ENCODE measurements around the gene TNS3. TPM values are rescaled to one million over a fixed set of nuclear protein-coding genes. Genes with fewer than 3 reads are reported as not detected.

TNS3 gene
- total and polyA plus RNA-seq, 2 of the 13 experiments (the other 11 are each of a cell fraction or from before 2014, with no cell fraction given): 52.9 to 55.7 TPM

DNA sequence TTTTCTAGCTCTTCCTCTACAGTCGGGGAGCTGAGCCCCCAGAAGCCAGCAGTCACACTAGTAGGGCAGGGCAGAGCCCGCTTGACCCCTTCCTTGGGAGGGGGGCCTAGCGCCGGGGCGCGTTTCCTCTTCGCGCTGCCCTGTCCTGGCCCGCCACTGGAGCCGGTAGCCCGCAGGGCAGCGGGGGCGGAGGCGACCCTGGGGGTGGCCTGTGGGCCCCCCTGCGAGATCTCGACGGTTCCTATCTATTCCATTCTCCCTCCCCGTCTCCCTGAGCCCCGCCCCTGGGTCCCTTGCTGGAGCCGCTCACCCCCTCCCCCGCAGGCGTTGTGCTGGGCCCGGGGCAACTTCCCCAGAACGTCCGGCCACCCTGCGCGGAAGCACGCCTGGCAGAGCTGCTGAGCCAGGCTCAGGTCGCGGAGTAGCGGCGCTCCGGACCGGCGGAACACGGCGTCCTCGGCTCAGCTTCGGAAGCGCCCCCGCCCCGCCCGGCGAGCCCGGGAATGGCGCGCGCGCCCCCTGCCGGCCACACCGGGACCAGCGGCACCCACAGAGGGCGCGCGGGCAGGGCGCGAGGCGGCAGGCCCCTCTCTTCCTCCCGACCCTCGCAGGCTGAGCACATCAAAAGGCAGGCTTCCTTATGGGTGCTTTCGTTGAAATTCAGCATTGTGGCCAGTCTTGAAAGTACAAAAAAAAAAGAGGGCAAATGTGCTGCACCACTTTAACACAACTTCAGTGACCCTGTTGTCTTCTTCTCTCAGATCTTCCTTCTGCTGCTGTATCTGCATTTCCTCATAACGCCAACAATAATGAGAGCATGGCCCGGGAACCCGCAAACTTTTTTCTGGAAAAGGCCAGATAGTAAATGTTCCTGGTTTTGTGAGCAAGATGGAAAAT lies 327.6 kb downstream of the TNS3 start (continued):
- TF ChIP-seq CTCF (CRISPR knock-in tag; IDR thresholded peaks at IDR 0.05) (peak; percentile 74), ATF7 (IDR thresholded peaks at IDR 0.05) (no peak), ATF7 (CRISPR knock-in tag; IDR thresholded peaks at IDR 0.05) (no peak), ZNF574 (CRISPR knock-in tag; IDR thresholded peaks at IDR 0.05) (0 out of 2 replicates have a peak, but pooled peaks have one; percentile 14), ZMYM4 (CRISPR knock-in tag; IDR thresholded peaks at IDR 0.05) (peak; percentile 47; the same call in 1 of the 2 replicates), AHR (CRISPR knock-in tag; IDR thresholded peaks at IDR 0.05) (0 out of 2 replicates have a peak, but pooled peaks have one; percentile 44), ZSCAN22 (CRISPR knock-in tag; IDR thresholded peaks at IDR 0.05) (no peak), ASH2L (IDR thresholded peaks at IDR 0.05; ENCODE audit: insufficient read length, low read depth, low read length) (peak; percentile 27), TFDP1 (CRISPR knock-in tag; IDR thresholded peaks at IDR 0.05; ENCODE audit: borderline replicate concordance) (peak; percentile 57; the same call in 1 of the 2 replicates), MAZ (IDR thresholded peaks at IDR 0.05; ENCODE audit: borderline replicate concordance, low read depth, low read length) (peak; percentile 74; the same call in 1 of the 2 replicates), MAZ (CRISPR knock-in tag; IDR thresholded peaks at IDR 0.05; ENCODE audit: low read depth) (peak; percentile 90), TFDP2 (CRISPR knock-in tag; IDR thresholded peaks at IDR 0.05) (peak; percentile 40; the same call in 1 of the 2 replicates), HNRNPK (IDR thresholded peaks at IDR 0.05; ENCODE audit: low read depth, low read length, poor library complexity, severe bottlenecking) (peak; percentile 54)
- TF ChIP-seq, protein P1, sequence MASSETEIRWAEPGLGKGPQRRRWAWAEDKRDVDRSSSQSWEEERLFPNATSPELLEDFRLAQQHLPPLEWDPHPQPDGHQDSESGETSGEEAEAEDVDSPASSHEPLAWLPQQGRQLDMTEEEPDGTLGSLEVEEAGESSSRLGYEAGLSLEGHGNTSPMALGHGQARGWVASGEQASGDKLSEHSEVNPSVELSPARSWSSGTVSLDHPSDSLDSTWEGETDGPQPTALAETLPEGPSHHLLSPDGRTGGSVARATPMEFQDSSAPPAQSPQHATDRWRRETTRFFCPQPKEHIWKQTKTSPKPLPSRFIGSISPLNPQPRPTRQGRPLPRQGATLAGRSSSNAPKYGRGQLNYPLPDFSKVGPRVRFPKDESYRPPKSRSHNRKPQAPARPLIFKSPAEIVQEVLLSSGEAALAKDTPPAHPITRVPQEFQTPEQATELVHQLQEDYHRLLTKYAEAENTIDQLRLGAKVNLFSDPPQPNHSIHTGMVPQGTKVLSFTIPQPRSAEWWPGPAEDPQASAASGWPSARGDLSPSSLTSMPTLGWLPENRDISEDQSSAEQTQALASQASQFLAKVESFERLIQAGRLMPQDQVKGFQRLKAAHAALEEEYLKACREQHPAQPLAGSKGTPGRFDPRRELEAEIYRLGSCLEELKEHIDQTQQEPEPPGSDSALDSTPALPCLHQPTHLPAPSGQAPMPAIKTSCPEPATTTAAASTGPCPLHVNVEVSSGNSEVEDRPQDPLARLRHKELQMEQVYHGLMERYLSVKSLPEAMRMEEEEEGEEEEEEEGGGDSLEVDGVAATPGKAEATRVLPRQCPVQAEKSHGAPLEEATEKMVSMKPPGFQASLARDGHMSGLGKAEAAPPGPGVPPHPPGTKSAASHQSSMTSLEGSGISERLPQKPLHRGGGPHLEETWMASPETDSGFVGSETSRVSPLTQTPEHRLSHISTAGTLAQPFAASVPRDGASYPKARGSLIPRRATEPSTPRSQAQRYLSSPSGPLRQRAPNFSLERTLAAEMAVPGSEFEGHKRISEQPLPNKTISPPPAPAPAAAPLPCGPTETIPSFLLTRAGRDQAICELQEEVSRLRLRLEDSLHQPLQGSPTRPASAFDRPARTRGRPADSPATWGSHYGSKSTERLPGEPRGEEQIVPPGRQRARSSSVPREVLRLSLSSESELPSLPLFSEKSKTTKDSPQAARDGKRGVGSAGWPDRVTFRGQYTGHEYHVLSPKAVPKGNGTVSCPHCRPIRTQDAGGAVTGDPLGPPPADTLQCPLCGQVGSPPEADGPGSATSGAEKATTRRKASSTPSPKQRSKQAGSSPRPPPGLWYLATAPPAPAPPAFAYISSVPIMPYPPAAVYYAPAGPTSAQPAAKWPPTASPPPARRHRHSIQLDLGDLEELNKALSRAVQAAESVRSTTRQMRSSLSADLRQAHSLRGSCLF (CRISPR knock-in tag; IDR thresholded peaks at IDR 0.05; ENCODE audit: borderline replicate concordance): no peak

Data from HepG2 (cell line).